Stimulated activated naive CD8-positive, alpha-beta T cell treated with anti-CD3 and anti-CD28 coated beads, Interleukin-15, amount 100 ng/mL, for 72 hours (primary cell): ENCODE data around the gene DNAI4.
A peak's percentile ranks its signal among the peaks of the same experiment; 100 is the strongest.
"Not testable (repeated sequence)": the region's sequence is repeated elsewhere in the genome, so short reads cannot be mapped to it uniquely, and the experiment has no call there.

ENCODE experiments used
- ATAC-seq: fragments of 150-1000 bp; cut with Tn5 transposase; 2 replicates; pipeline ENCODE4 v1.10.0; 2021; ENCODE audit warnings: mild to moderate bottlenecking, moderate library complexity
- DNase-seq, 2 donors: peaks; one replicate each; pipeline ENCODE4 v3.0.0; 2021 to 2022
- H3K27ac Mint-ChIP-seq, 2 donors: one replicate each; pipeline ENCODE4 v1.8.0; 2022; ENCODE audit warnings: mild to moderate bottlenecking in 2 of 2, mixed read lengths in 2 of 2, moderate library complexity in 2 of 2
- H3K27me3 Mint-ChIP-seq: one replicate; pipeline ENCODE4 v1.8.0; 2022; ENCODE audit warnings: mixed read lengths
- H3K4me1 Mint-ChIP-seq: one replicate; pipeline ENCODE4 v1.8.0; 2022; ENCODE audit warnings: mild to moderate bottlenecking, mixed read lengths
- H3K4me3 Mint-ChIP-seq, 2 donors: one replicate each; pipeline ENCODE4 v1.8.0; 2022; ENCODE audit warnings: mild to moderate bottlenecking in 2 of 2, mixed read lengths in 2 of 2, moderate library complexity in 1 of 2
- H3K9me3 Mint-ChIP-seq, 2 donors: one replicate each; pipeline ENCODE4 v1.8.0; 2022; ENCODE audit warnings: mixed read lengths in 2 of 2

Gene DNAI4

GRCh38 chr1:66932291-66932690, 7.6 kb upstream of the DNAI4 start:
- peak overlapping the region; percentile 65 to 97 for H3K4me3 Mint-ChIP-seq
- ATAC-seq (no peak), DNase-seq (no peak)
- peaks cover 69% of the 10 kb centered on the region for H3K4me1 Mint-ChIP-seq
- H3K9me3 Mint-ChIP-seq: no peaks in the 10 kb centered on the region
- H3K27me3 Mint-ChIP-seq: no peaks in the 10 kb centered on the region
- peak overlapping the region; percentile 54 to 88 for H3K27ac Mint-ChIP-seq

GRCh38 chr1:66931590-66931989, 6.9 kb upstream of the DNAI4 start:
- Mint-ChIP-seq H3K9me3 (no peaks in the 10 kb centered on the region), H3K27ac (peak overlapping the region; percentile 85 to 98), H3K4me1 (peaks cover 69% of the 10 kb centered on the region), H3K4me3 (peak overlapping the region; percentile 83 to 97), H3K27me3 (no peaks in the 10 kb centered on the region)
- peak; percentile 31 for ATAC-seq
- no peak for DNase-seq

- Mint-ChIP-seq H3K4me3 (peak overlapping the region; percentile 83 to 97), H3K27ac (peak overlapping the region; percentile 93 to 98), H3K27me3 (no peaks in the 10 kb centered on the region), H3K4me1 (peaks cover 70% of the 10 kb centered on the region), H3K9me3 (no peaks in the 10 kb centered on the region)
- no peak for DNase-seq
- ATAC-seq: no peak
These were observed 6.1 kb upstream of the DNAI4 start for GRCh38 chr1:66930823-66931174.

- no peaks in the 10 kb centered on the region for H3K9me3 Mint-ChIP-seq
- H3K27me3 Mint-ChIP-seq: no peaks in the 10 kb centered on the region
- H3K27ac Mint-ChIP-seq: peak overlapping the region; percentile 96 to 98
- DNase-seq (peak; percentile 96), ATAC-seq (peak; percentile 84)
- H3K4me3 Mint-ChIP-seq: peak overlapping the region; percentile 83 to 97
- H3K4me1 Mint-ChIP-seq: peaks cover 65% of the 10 kb centered on the region
These were observed 5.6 kb upstream of the DNAI4 start for GRCh38 chr1:66929999-66930822.

GRCh38 chr1:66929691-66929998, 5.0 kb upstream of the DNAI4 start:
- H3K27ac Mint-ChIP-seq: peak overlapping the region; percentile 96 to 98
- H3K4me3 Mint-ChIP-seq: peak overlapping the region; percentile 83 to 97
- H3K4me1 Mint-ChIP-seq: peaks cover 59% of the 10 kb centered on the region
- no peak for DNase-seq
- H3K9me3 Mint-ChIP-seq: no peaks in the 10 kb centered on the region
- H3K27me3 Mint-ChIP-seq: no peaks in the 10 kb centered on the region
- no peak for ATAC-seq

GRCh38 chr1:66929146-66929688, 4.6 kb upstream of the DNAI4 start:
- DNase-seq (no peak), ATAC-seq (no peak)
- Mint-ChIP-seq H3K4me3 (peak overlapping the region; percentile 83 to 97), H3K27me3 (no peaks in the 10 kb centered on the region), H3K4me1 (peaks cover 56% of the 10 kb centered on the region), H3K27ac (peak overlapping the region; percentile 96 to 98), H3K9me3 (no peaks in the 10 kb centered on the region)

GRCh38 chr1:66927528-66927927, 2.9 kb upstream of the DNAI4 start:
- Mint-ChIP-seq H3K27ac (peak overlapping the region in 1 of 2 donors; percentile 54), H3K9me3 (no peaks in the 10 kb centered on the region), H3K4me3 (peak overlapping the region in 1 of 2 donors; percentile 43), H3K27me3 (no peaks in the 10 kb centered on the region), H3K4me1 (peaks cover 52% of the 10 kb centered on the region)
- ATAC-seq (no peak), DNase-seq (no peak)

- H3K4me1 Mint-ChIP-seq: peaks cover 53% of the 10 kb centered on the region
- H3K27ac Mint-ChIP-seq: peak overlapping the region in 1 of 2 donors; percentile 54
- ATAC-seq (no peak), DNase-seq (no peak)
- H3K9me3 Mint-ChIP-seq: no peaks in the 10 kb centered on the region
- peak overlapping the region; percentile 87 to 91 for H3K4me3 Mint-ChIP-seq
- no peaks in the 10 kb centered on the region for H3K27me3 Mint-ChIP-seq
These were observed 1.3 kb upstream of the DNAI4 start for GRCh38 chr1:66925944-66926343.

GRCh38 chr1:66925558-66925910, 878 bp upstream of the DNAI4 start:
- H3K9me3 Mint-ChIP-seq: no peaks in the 10 kb centered on the region
- DNase-seq: no peak
- no peaks in the 10 kb centered on the region for H3K27me3 Mint-ChIP-seq
- peak overlapping the region; percentile 91 to 92 for H3K27ac Mint-ChIP-seq
- ATAC-seq: no peak
- H3K4me3 Mint-ChIP-seq: peak overlapping the region; percentile 87 to 91
- H3K4me1 Mint-ChIP-seq: peaks cover 53% of the 10 kb centered on the region

- DNase-seq: no peak
- H3K4me3 Mint-ChIP-seq: no peak overlapping the region
- peaks cover 0 to 8% of the 10 kb centered on the region in 2 donors for H3K9me3 Mint-ChIP-seq
- no peaks in the 10 kb centered on the region for H3K27me3 Mint-ChIP-seq
- peaks cover 16% of the 10 kb centered on the region for H3K4me1 Mint-ChIP-seq
- ATAC-seq: no peak
- no peak overlapping the region for H3K27ac Mint-ChIP-seq
These were observed 4.1 kb downstream of the DNAI4 start for GRCh38 chr1:66920543-66920942.

GRCh38 chr1:66919828-66920227, 4.8 kb downstream of the DNAI4 start:
- Mint-ChIP-seq H3K4me1 (peaks cover 16% of the 10 kb centered on the region), H3K4me3 (no peak overlapping the region), H3K9me3 (peaks cover 0 to 8% of the 10 kb centered on the region in 2 donors)

GRCh38 chr1:66919063-66919462, 5.6 kb downstream of the DNAI4 start:
- H3K27me3 Mint-ChIP-seq: no peaks in the 10 kb centered on the region
- no peak overlapping the region for H3K27ac Mint-ChIP-seq
- DNase-seq: no peak
- peaks cover 16% of the 10 kb centered on the region for H3K4me1 Mint-ChIP-seq
- no peak overlapping the region for H3K4me3 Mint-ChIP-seq
- ATAC-seq: no peak
- H3K9me3 Mint-ChIP-seq: peaks cover 0 to 8% of the 10 kb centered on the region in 2 donors

More at GRCh38 chr1:66919828-66920227, 4.8 kb downstream of the DNAI4 start:
- DNase-seq (no peak), ATAC-seq (no peak)
- Mint-ChIP-seq H3K27me3 (no peaks in the 10 kb centered on the region), H3K27ac (no peak overlapping the region)

GRCh38 chr1:66917476-66917875, 7.2 kb downstream of the DNAI4 start:
- Mint-ChIP-seq H3K9me3 (peaks cover 0 to 8% of the 10 kb centered on the region in 2 donors), H3K27me3 (no peaks in the 10 kb centered on the region), H3K4me1 (peaks cover 6% of the 10 kb centered on the region), H3K27ac (no peak overlapping the region), H3K4me3 (no peak overlapping the region)
- no peak for ATAC-seq
- no peak for DNase-seq

- Mint-ChIP-seq H3K9me3 (peaks cover 0 to 8% of the 10 kb centered on the region in 2 donors), H3K4me3 (no peak overlapping the region), H3K4me1 (no peaks in the 10 kb centered on the region), H3K27ac (no peak overlapping the region), H3K27me3 (no peaks in the 10 kb centered on the region)
- DNase-seq: no peak
- no peak for ATAC-seq
These were observed 8.3 kb downstream of the DNAI4 start for GRCh38 chr1:66916320-66916719.

GRCh38 chr1:66915203-66915602, 9.5 kb downstream of the DNAI4 start:
- not testable (repeated sequence) for DNase-seq, H3K9me3 Mint-ChIP-seq, ATAC-seq, H3K4me1 Mint-ChIP-seq, H3K27me3 Mint-ChIP-seq, H3K4me3 Mint-ChIP-seq, H3K27ac Mint-ChIP-seq

GRCh38 chr1:66893712-66894111, 30.9 kb downstream of the DNAI4 start:
- Mint-ChIP-seq H3K9me3 (no peaks in the 10 kb centered on the region), H3K4me3 (no peak overlapping the region), H3K4me1 (no peaks in the 10 kb centered on the region), H3K27ac (no peak overlapping the region), H3K27me3 (peaks cover 10% of the 10 kb centered on the region)
- DNase-seq: no peak
- no peak for ATAC-seq
